ENCODE data around the gene BAZ2B. TPM values are rescaled to one million over a fixed set of nuclear protein-coding genes. Genes with fewer than 3 reads are reported as not detected.

Gene BAZ2B
- total RNA-seq, 3 donors from 2014 or later: 58.9 to 98.1 (median 72.5) TPM

- no peak for DNase-seq
- peak; percentile 92 for ATAC-seq
Observed at GRCh38 chr2:159497847-159498246, 118.5 kb downstream of the BAZ2B start.

DNA sequence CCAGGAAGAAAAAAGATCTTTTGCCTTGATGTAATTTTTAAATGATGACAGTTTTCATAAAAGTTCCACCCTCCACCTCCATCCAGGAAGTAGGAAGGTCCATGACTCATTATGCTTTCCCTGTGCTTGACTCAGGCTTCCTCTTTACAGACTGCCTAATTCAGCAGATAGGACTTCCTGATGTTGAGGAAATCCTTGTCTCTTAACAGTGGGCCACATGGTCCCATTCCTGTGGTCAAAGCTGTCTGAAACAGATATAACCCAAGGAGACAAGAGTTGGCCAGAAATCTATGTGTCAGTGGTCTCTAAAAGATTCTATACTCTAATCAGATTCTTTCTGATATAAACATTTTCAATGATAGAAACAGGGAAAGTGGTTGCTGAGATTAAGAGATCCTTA is 119.1 kb downstream of the BAZ2B start:
- Histone ChIP-seq H3K4me1 (ENCODE audit: low read depth) (peaks cover 8% of the 10 kb centered on the region), H3K4me3 (no peak overlapping the region), H3K9me3 (no peaks in the 10 kb centered on the region), H3K36me3 (ENCODE audit: low read depth) (no peaks in the 10 kb centered on the region)
- TF ChIP-seq, protein P1, sequence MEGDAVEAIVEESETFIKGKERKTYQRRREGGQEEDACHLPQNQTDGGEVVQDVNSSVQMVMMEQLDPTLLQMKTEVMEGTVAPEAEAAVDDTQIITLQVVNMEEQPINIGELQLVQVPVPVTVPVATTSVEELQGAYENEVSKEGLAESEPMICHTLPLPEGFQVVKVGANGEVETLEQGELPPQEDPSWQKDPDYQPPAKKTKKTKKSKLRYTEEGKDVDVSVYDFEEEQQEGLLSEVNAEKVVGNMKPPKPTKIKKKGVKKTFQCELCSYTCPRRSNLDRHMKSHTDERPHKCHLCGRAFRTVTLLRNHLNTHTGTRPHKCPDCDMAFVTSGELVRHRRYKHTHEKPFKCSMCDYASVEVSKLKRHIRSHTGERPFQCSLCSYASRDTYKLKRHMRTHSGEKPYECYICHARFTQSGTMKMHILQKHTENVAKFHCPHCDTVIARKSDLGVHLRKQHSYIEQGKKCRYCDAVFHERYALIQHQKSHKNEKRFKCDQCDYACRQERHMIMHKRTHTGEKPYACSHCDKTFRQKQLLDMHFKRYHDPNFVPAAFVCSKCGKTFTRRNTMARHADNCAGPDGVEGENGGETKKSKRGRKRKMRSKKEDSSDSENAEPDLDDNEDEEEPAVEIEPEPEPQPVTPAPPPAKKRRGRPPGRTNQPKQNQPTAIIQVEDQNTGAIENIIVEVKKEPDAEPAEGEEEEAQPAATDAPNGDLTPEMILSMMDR (IDR thresholded peaks at IDR 0.05): no peak
- DNase-seq (peak in 1 of 3 donors; percentile 14), ATAC-seq (peak; percentile 96)
- intact Hi-C loops (cut with DNase I, micrococcal nuclease): no loop called here

More at GRCh38 chr2:159497847-159498246, 118.5 kb downstream of the BAZ2B start:
- Histone ChIP-seq H3K4me1 (ENCODE audit: low read depth) (peaks cover 8% of the 10 kb centered on the region), H3K9me3 (no peaks in the 10 kb centered on the region), H3K4me3 (no peak overlapping the region), H3K36me3 (ENCODE audit: low read depth) (no peaks in the 10 kb centered on the region)
- intact Hi-C loops (cut with DNase I, micrococcal nuclease): no loop called here
- TF ChIP-seq, protein P1 (IDR thresholded peaks at IDR 0.05): no peak

- DNase-seq (no peak), ATAC-seq (no peak)
- no peak overlapping the region for H3K4me3 ChIP-seq
- peaks cover 3% of the 10 kb centered on the region for H3K4me1 ChIP-seq (ENCODE audit: low read depth)
- H3K9me3 ChIP-seq: no peaks in the 10 kb centered on the region
- no peaks in the 10 kb centered on the region for H3K36me3 ChIP-seq (ENCODE audit: low read depth)
- TF ChIP-seq, protein P1 (IDR thresholded peaks at IDR 0.05): no peak
- intact Hi-C loops (cut with DNase I, micrococcal nuclease): no loop called here
Observed at GRCh38 chr2:159489476-159489875, 126.9 kb downstream of the BAZ2B start.

- Histone ChIP-seq H3K9me3 (no peaks in the 10 kb centered on the region), H3K36me3 (ENCODE audit: low read depth) (no peaks in the 10 kb centered on the region), H3K4me3 (no peak overlapping the region), H3K4me1 (ENCODE audit: low read depth) (peaks cover 3% of the 10 kb centered on the region)
- peak in 1 of 3 donors; percentile 21 for DNase-seq
- peak; percentile 85 for ATAC-seq
- TF ChIP-seq, protein P1 (IDR thresholded peaks at IDR 0.05): no peak
- intact Hi-C loops (cut with DNase I, micrococcal nuclease): no loop called here
Observed at GRCh38 chr2:159484532-159484931, 131.8 kb downstream of the BAZ2B start.

GRCh38 chr2:159476329-159476728 is 140.0 kb downstream of the BAZ2B start:
- ATAC-seq (no peak), DNase-seq (no peak)
- Histone ChIP-seq H3K4me3 (no peak overlapping the region), H3K4me1 (ENCODE audit: low read depth) (no peaks in the 10 kb centered on the region), H3K9me3 (no peaks in the 10 kb centered on the region), H3K36me3 (ENCODE audit: low read depth) (no peaks in the 10 kb centered on the region)
- TF ChIP-seq, protein P1 (IDR thresholded peaks at IDR 0.05): no peak
- intact Hi-C loops (cut with DNase I, micrococcal nuclease): no loop called here

- Histone ChIP-seq H3K4me1 (ENCODE audit: low read depth) (no peaks in the 10 kb centered on the region), H3K9me3 (no peaks in the 10 kb centered on the region), H3K4me3 (no peak overlapping the region), H3K36me3 (ENCODE audit: low read depth) (no peaks in the 10 kb centered on the region)
- ATAC-seq (no peak), DNase-seq (no peak)
- TF ChIP-seq, protein P1 (IDR thresholded peaks at IDR 0.05): no peak
- intact Hi-C loops (cut with DNase I, micrococcal nuclease): no loop called here
Observed at GRCh38 chr2:159475793-159476192, 140.6 kb downstream of the BAZ2B start.
